SIG-M5 (cell line): Measurements from ENCODE around the gene TAF7L.

Experiments
- DNase-seq: peaks from one replicate; lab custom pipeline; 2025; lab: John Stamatoyannopoulos, UW

Gene TAF7L

GRCh38 chrX:101220662-101221260 is 70.4 kb downstream of the TAF7L start:
- DNase-seq, result no peak

GRCh38 chrX:101219864-101220346 is 71.2 kb downstream of the TAF7L start:
- no peak for DNase-seq

GRCh38 chrX:101219116-101219863 is 71.8 kb downstream of the TAF7L start, which contains the start of gene DRP2:
Gene DRP2 (plus strand): TSS chrX:101219786. CDS start chrX:101231648, 11,862 bp downstream.
- no peak for DNase-seq
